Measurements from ENCODE around the gene DMRTB1.

- TF ChIP-seq POLR2A (IDR thresholded peaks at IDR 0.05; ENCODE audit: low read depth, low read length) = no peak
- TF ChIP-seq POLR2AphosphoS5 (IDR thresholded peaks at IDR 0.05; ENCODE audit: low read depth, low read length) = no peak
- no peak for TF ChIP-seq TAF1 (IDR thresholded peaks at IDR 0.05; ENCODE audit: low read depth, low read length)
- no peak for TF ChIP-seq SPI1 (IDR thresholded peaks at IDR 0.05; ENCODE audit: low read depth, low read length)
These were observed 52.2 kb downstream of the DMRTB1 start for GRCh38 chr1:53511323-53511932.
